Mesendoderm (in vitro differentiated cells): Measurements from ENCODE around the gene PCYOX1L.

ENCODE experiments used
- DNase-seq: peaks from one replicate; pipeline ENCODE4 v3.0.0; 2013
- H2AK5ac ChIP-seq: 2 replicates; pipeline ENCODE4 v1.6.1; 2013; ENCODE audit warnings: low read length, inconsistent platforms
- H2BK120ac ChIP-seq: 2 replicates; pipeline ENCODE4 v1.6.1; 2013; ENCODE audit warnings: low read depth, mild to moderate bottlenecking, low read length, moderate library complexity, mixed read lengths
- H2BK15ac ChIP-seq: replicated peaks from 2 replicates; pipeline ENCODE4 v1.6.1; 2013; ENCODE audit warnings: low read depth, mild to moderate bottlenecking, moderate library complexity
- H2BK5ac ChIP-seq: 2 replicates; pipeline ENCODE4 v1.6.1; 2013; ENCODE audit warnings: low read length, inconsistent platforms
- H3K18ac ChIP-seq: 2 replicates; pipeline ENCODE4 v1.6.1; 2013; ENCODE audit warnings: mild to moderate bottlenecking, low read length, mixed read lengths
- H3K23ac ChIP-seq: one replicate; pipeline ENCODE4 v1.6.1; 2013; ENCODE audit warnings: low read length
- H3K27ac ChIP-seq: 2 replicates; pipeline ENCODE4 v1.5.1; 2013; ENCODE audit warnings: low read depth, mild to moderate bottlenecking, inconsistent platforms, low read length, moderate library complexity
- H3K27me3 ChIP-seq: 2 replicates; pipeline ENCODE4 v1.6.1; 2013; ENCODE audit warnings: low read length, control low read depth, mild to moderate bottlenecking, inconsistent platforms; ENCODE audit not compliant: insufficient read depth, poor library complexity
- H3K36me3 ChIP-seq: 2 replicates; pipeline ENCODE4 v1.6.1; 2013; ENCODE audit warnings: low read length, inconsistent platforms; ENCODE audit not compliant: control insufficient read depth, insufficient read depth
- H3K4ac ChIP-seq: one replicate; pipeline ENCODE4 v1.6.1; 2013; ENCODE audit warnings: low read depth, mild to moderate bottlenecking, low read length, moderate library complexity
- H3K4me1 ChIP-seq: 2 replicates; pipeline ENCODE4 v1.6.1; 2013; ENCODE audit warnings: low read depth, low read length, inconsistent platforms; ENCODE audit not compliant: control insufficient read depth
- H3K4me2 ChIP-seq: 2 replicates; pipeline ENCODE4 v1.6.1; 2013; ENCODE audit warnings: low read length
- H3K4me3 ChIP-seq: 2 replicates; pipeline ENCODE4 v1.5.1; 2013; ENCODE audit warnings: mild to moderate bottlenecking, low read length
- H3K56ac ChIP-seq: one replicate; pipeline ENCODE4 v1.6.1; 2013; ENCODE audit warnings: low read length
- H3K79me1 ChIP-seq: 2 replicates; pipeline ENCODE4 v1.6.1; 2013; ENCODE audit warnings: low read length, inconsistent platforms
- H3K79me2 ChIP-seq: 2 replicates; pipeline ENCODE4 v1.6.1; 2013; ENCODE audit warnings: mild to moderate bottlenecking, low read length; ENCODE audit not compliant: control insufficient read depth, insufficient read depth
- H3K9ac ChIP-seq: 2 replicates; pipeline ENCODE4 v1.6.1; 2013; ENCODE audit warnings: low read length, inconsistent platforms
- H4K5ac ChIP-seq: one replicate; pipeline ENCODE4 v1.6.1; 2013; ENCODE audit warnings: low read length
- H4K8ac ChIP-seq: one replicate; pipeline ENCODE4 v1.6.1; 2013; ENCODE audit warnings: low read depth, mild to moderate bottlenecking, control low read depth, low read length, moderate library complexity
- WGBS: extraction: QIAGEN DNeasy Blood & Tissue Kit; methylation state at CpG from one replicate; pipeline ENCODE4 v1.1.7; 2013; ENCODE audit warnings: low lambda C conversion rate, missing lambda C conversion rate; ENCODE audit not compliant: insufficient coverage; ENCODE audit errors: extremely low coverage; 5-methylcytosine and 5-hydroxymethylcytosine counted together

Gene PCYOX1L

DNA sequence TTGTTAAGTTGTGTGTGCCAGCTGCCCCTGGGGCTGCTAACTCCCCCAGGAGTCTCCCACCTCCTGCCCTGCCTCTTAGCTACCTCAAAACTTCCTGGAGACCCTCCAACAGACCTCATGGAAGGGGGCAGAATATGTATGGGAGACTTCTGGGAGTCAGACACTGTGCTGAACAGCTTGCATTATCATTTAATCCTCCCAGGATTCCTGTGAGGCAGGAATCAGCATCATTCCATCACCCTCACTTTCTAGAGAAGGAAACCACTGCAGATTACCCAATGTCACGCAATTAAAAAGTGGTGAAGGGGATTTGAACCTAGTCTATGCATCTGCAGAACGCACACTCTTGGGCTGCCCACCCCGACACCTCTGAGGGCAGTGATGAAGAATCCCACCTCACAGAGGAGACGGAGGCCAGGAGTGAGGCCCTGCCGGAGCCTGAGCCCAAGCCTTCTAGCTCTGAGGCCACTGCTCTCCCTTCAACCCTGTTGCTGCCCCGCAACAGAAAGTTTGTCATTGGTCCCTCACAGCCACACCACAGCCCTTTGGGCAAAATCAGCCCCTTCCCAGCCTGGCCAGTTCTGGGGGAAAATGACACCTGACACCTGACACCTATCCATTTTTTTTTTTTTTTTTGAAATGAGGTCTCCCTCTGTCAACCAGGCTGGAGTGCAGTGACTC is 51.6 kb downstream of the PCYOX1L start:
- H3K18ac ChIP-seq, result no peak overlapping the region

DNA sequence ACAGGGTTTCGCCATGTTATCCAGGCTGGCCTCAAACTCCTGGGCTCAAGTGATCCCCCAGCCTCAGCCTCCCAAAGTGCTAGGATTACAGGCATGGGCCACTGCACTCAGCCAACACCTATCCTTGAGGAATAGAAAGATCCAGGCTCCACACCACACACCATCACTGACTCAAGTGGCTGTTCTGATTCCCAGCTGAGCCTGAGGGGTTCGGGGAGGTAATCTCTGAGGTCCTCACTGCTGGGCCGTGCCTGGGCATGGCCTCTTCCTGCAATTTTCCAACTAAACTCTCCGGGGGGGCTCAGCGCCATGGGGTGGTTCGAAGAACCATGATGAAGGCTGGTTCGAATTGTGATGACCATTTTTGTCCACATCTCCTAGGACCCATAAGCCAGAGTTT is 52.2 kb downstream of the PCYOX1L start:
- no peak overlapping the region for H4K8ac ChIP-seq
- H3K4ac ChIP-seq, result no peak overlapping the region
- H3K18ac ChIP-seq, result peak overlapping the region; percentile 16
- no peak overlapping the region for H3K9ac ChIP-seq
- peak overlapping the region; percentile 14 for H2AK5ac ChIP-seq
- no peaks in the 10 kb centered on the region for H3K36me3 ChIP-seq
- H3K4me3 ChIP-seq, result no peak overlapping the region
- H3K27me3 ChIP-seq, result no peaks in the 10 kb centered on the region
- H4K5ac ChIP-seq, result no peak overlapping the region
- no peak overlapping the region for H3K23ac ChIP-seq
- no peak overlapping the region for H3K4me2 ChIP-seq
- no peak overlapping the region for H3K56ac ChIP-seq
- peaks cover 14% of the 10 kb centered on the region for H3K4me1 ChIP-seq
- no peak overlapping the region for H2BK5ac ChIP-seq
- no peaks in the 10 kb centered on the region for H3K79me1 ChIP-seq
- H3K79me2 ChIP-seq, result no peaks in the 10 kb centered on the region
- H3K27ac ChIP-seq, result no peak overlapping the region
- no peak overlapping the region for H2BK120ac ChIP-seq
- no peak overlapping the region for H2BK15ac ChIP-seq
- no CpG with 5 or more reads among the region's 7 CpGs for WGBS
- DNase-seq, result no peak

More for the DNA sequence above, 51.6 kb downstream of the PCYOX1L start:
- no peak overlapping the region for H3K23ac ChIP-seq
- H4K5ac ChIP-seq, result no peak overlapping the region
- no peak overlapping the region for H2BK15ac ChIP-seq
- no peak overlapping the region for H2BK5ac ChIP-seq
- peak; percentile 43 for DNase-seq
- no peak overlapping the region for H2AK5ac ChIP-seq
- H2BK120ac ChIP-seq, result no peak overlapping the region
- H3K79me1 ChIP-seq, result no peaks in the 10 kb centered on the region
- H3K56ac ChIP-seq, result no peak overlapping the region
- no peaks in the 10 kb centered on the region for H3K79me2 ChIP-seq
- no peak overlapping the region for H3K4me2 ChIP-seq
- no peaks in the 10 kb centered on the region for H3K27me3 ChIP-seq
- no peak overlapping the region for H3K9ac ChIP-seq
- peaks cover 14% of the 10 kb centered on the region for H3K4me1 ChIP-seq
- H3K4me3 ChIP-seq, result no peak overlapping the region
- no peak overlapping the region for H4K8ac ChIP-seq
- no peaks in the 10 kb centered on the region for H3K36me3 ChIP-seq
- H3K4ac ChIP-seq, result no peak overlapping the region
- no CpG with 5 or more reads among the region's 6 CpGs for WGBS
- no peak overlapping the region for H3K27ac ChIP-seq

- Histone ChIP-seq H3K4ac (no peak overlapping the region), H3K36me3 (no peaks in the 10 kb centered on the region), H3K4me3 (no peak overlapping the region), H2BK5ac (no peak overlapping the region), H3K4me2 (no peak overlapping the region), H3K23ac (no peak overlapping the region), H3K27me3 (no peaks in the 10 kb centered on the region), H3K79me1 (no peaks in the 10 kb centered on the region), H2BK15ac (no peak overlapping the region), H2AK5ac (peak overlapping the region; percentile 29), H3K18ac (no peak overlapping the region), H3K56ac (peak overlapping the region; percentile 69), H3K27ac (no peak overlapping the region), H4K8ac (no peak overlapping the region), H4K5ac (no peak overlapping the region), H3K4me1 (peaks cover 14% of the 10 kb centered on the region), H2BK120ac (no peak overlapping the region), H3K9ac (no peak overlapping the region), H3K79me2 (no peaks in the 10 kb centered on the region)
- DNase-seq, result peak; percentile 42
- WGBS, result no CpG with 5 or more reads among the region's 15 CpGs
Measured at GRCh38 chr5:149410721-149411432, 53.0 kb downstream of the PCYOX1L start.

- no peak overlapping the region for H3K18ac ChIP-seq
- no peaks in the 10 kb centered on the region for H3K79me2 ChIP-seq
- no peak overlapping the region for H3K27ac ChIP-seq
- H3K4me3 ChIP-seq, result no peak overlapping the region
- no peaks in the 10 kb centered on the region for H3K36me3 ChIP-seq
- WGBS, result no CpG with 5 or more reads among the region's 9 CpGs
- no peak overlapping the region for H2BK120ac ChIP-seq
- H3K4ac ChIP-seq, result no peak overlapping the region
- H2BK15ac ChIP-seq, result no peak overlapping the region
- H3K56ac ChIP-seq, result no peak overlapping the region
- no peak overlapping the region for H2AK5ac ChIP-seq
- no peaks in the 10 kb centered on the region for H3K27me3 ChIP-seq
- H3K23ac ChIP-seq, result no peak overlapping the region
- no peak overlapping the region for H3K4me2 ChIP-seq
- H3K9ac ChIP-seq, result no peak overlapping the region
- no peak overlapping the region for H4K8ac ChIP-seq
- no peaks in the 10 kb centered on the region for H3K79me1 ChIP-seq
- no peak overlapping the region for H4K5ac ChIP-seq
- H2BK5ac ChIP-seq, result no peak overlapping the region
- peaks cover 12% of the 10 kb centered on the region for H3K4me1 ChIP-seq
- DNase-seq, result no peak
Measured at GRCh38 chr5:149411738-149412519, 54.1 kb downstream of the PCYOX1L start.

- Histone ChIP-seq H3K27ac (no peak overlapping the region), H2BK120ac (no peak overlapping the region), H3K4me2 (no peak overlapping the region), H4K5ac (no peak overlapping the region), H3K27me3 (no peaks in the 10 kb centered on the region), H2AK5ac (no peak overlapping the region), H3K18ac (no peak overlapping the region), H3K23ac (peak overlapping the region; percentile 70), H3K79me1 (no peaks in the 10 kb centered on the region), H2BK15ac (no peak overlapping the region), H3K56ac (peak overlapping the region; percentile 44), H3K4me3 (no peak overlapping the region), H3K4me1 (peaks cover 17% of the 10 kb centered on the region), H3K36me3 (no peaks in the 10 kb centered on the region), H4K8ac (no peak overlapping the region), H3K9ac (no peak overlapping the region), H2BK5ac (no peak overlapping the region), H3K79me2 (no peaks in the 10 kb centered on the region), H3K4ac (no peak overlapping the region)
- DNase-seq, result no peak
- no CpG with 5 or more reads among the region's 8 CpGs for WGBS
Measured at GRCh38 chr5:149412783-149413476, 55.1 kb downstream of the PCYOX1L start.
